ENCODE data around the gene PTGER3.

PTGER3 gene

GRCh38 chr1:71049951-71050598 is 2.5 kb upstream of the PTGER3 start:
- DNase-seq: peak; percentile 95

GRCh38 chr1:71046891-71047634 is 553 bp downstream of the PTGER3 start:
- peak; percentile 71 for DNase-seq

- DNase-seq: no peak
Observed at GRCh38 chr1:71045463-71046028, 2.1 kb downstream of the PTGER3 start.

- DNase-seq: no peak
Observed at GRCh38 chr1:71044833-71045232, 2.8 kb downstream of the PTGER3 start.

- DNase-seq: no peak
Observed at GRCh38 chr1:71043065-71043464, 4.6 kb downstream of the PTGER3 start.

- DNase-seq: no peak
Observed at GRCh38 chr1:71041806-71042205, 5.8 kb downstream of the PTGER3 start.

GRCh38 chr1:71039661-71040262 is 7.9 kb downstream of the PTGER3 start:
- no peak for DNase-seq

- DNase-seq: no peak
Observed at GRCh38 chr1:71038942-71039341, 8.7 kb downstream of the PTGER3 start.

GRCh38 chr1:71037829-71038620 is 9.6 kb downstream of the PTGER3 start:
- no peak for DNase-seq

GRCh38 chr1:71037066-71037465 is 10.6 kb downstream of the PTGER3 start:
- DNase-seq: no peak

GRCh38 chr1:71033136-71033535 is 14.5 kb downstream of the PTGER3 start:
- no peak for DNase-seq

GRCh38 chr1:71031426-71031825 is 16.2 kb downstream of the PTGER3 start:
- no peak for DNase-seq

GRCh38 chr1:71030026-71030425 is 17.6 kb downstream of the PTGER3 start:
- no peak for DNase-seq

- no peak for DNase-seq
Observed at GRCh38 chr1:71028981-71029380, 18.6 kb downstream of the PTGER3 start.

GRCh38 chr1:71027991-71028390 is 19.6 kb downstream of the PTGER3 start:
- no peak for DNase-seq

- no peak for DNase-seq
Observed at GRCh38 chr1:71026093-71026492, 21.5 kb downstream of the PTGER3 start.

- no peak for DNase-seq
Observed at GRCh38 chr1:71023515-71023914, 24.1 kb downstream of the PTGER3 start.

- DNase-seq: peak; percentile 39
Observed at GRCh38 chr1:71019233-71019969, 28.2 kb downstream of the PTGER3 start.

- no peak for DNase-seq
Observed at GRCh38 chr1:71018791-71019190, 28.8 kb downstream of the PTGER3 start.

GRCh38 chr1:71015745-71016144 is 31.9 kb downstream of the PTGER3 start:
- DNase-seq: no peak

GRCh38 chr1:71014178-71014579 is 33.4 kb downstream of the PTGER3 start:
- DNase-seq: no peak

Data from eye (tissue), 1 donor.